Keratinocyte (primary cell): ENCODE results near the gene SNX30.

Experiments used
- EZH2 ChIP-seq: IDR thresholded peaks from one replicate; pipeline ENCODE4 v1.6.1; 2012; ENCODE audit warnings: inconsistent platforms, mild to moderate bottlenecking, low read length, moderate library complexity
- TF ChIP-seq, protein P1 (sequence below), 3 experiments: IDR thresholded peaks in 1 of 3; conservative IDR thresholded peaks in 1 of 3; optimal IDR thresholded peaks in 1 of 3; 2 replicates in 2 of 3; 3 replicates in 1 of 3; pipeline versions ENCODE3 to v1.5.1; 2011; ENCODE audit warnings: low read length in 3 of 3, mild to moderate bottlenecking in 3 of 3, moderate library complexity in 2 of 3, control low read depth in 1 of 3, inconsistent platforms in 1 of 3; ENCODE audit not compliant: insufficient read depth in 2 of 3; ENCODE audit errors: extremely low read depth in 1 of 3

DNA sequence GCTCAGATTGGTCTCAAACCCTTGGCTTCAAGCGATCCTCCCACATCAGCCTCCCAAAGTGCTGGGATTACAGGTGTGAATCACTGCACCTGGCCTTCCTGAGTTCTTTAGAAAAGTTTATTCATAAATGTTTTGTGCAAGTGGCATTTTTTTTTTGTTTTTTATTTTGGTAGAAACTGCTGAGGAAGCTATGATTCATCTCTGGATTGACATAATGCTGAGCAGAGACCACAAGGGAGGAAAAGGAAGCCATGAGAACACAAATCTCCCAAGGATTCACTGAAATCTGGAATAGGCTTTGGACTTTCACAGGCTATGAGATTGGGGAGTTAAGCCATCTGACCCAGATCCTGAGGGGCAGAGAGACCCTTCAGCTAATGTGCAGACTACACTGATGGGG lies 143.5 kb downstream of the SNX30 start:
- TF ChIP-seq, protein P1, sequence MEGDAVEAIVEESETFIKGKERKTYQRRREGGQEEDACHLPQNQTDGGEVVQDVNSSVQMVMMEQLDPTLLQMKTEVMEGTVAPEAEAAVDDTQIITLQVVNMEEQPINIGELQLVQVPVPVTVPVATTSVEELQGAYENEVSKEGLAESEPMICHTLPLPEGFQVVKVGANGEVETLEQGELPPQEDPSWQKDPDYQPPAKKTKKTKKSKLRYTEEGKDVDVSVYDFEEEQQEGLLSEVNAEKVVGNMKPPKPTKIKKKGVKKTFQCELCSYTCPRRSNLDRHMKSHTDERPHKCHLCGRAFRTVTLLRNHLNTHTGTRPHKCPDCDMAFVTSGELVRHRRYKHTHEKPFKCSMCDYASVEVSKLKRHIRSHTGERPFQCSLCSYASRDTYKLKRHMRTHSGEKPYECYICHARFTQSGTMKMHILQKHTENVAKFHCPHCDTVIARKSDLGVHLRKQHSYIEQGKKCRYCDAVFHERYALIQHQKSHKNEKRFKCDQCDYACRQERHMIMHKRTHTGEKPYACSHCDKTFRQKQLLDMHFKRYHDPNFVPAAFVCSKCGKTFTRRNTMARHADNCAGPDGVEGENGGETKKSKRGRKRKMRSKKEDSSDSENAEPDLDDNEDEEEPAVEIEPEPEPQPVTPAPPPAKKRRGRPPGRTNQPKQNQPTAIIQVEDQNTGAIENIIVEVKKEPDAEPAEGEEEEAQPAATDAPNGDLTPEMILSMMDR (optimal IDR thresholded peaks at IDR 0.05 in 1 of 3, IDR thresholded peaks at IDR 0.05 in 1 of 3, conservative IDR thresholded peaks at IDR 0.05 in 1 of 3; ENCODE audit: extremely low read depth in 1 of 3, insufficient read depth in 2 of 3, low read length in 3 of 3), result no peak
- no peak for TF ChIP-seq EZH2
